ENCODE data around the gene NTMT1.
A peak's percentile ranks its signal among the peaks of the same experiment; 100 is the strongest.

The NTMT1 gene

DNA sequence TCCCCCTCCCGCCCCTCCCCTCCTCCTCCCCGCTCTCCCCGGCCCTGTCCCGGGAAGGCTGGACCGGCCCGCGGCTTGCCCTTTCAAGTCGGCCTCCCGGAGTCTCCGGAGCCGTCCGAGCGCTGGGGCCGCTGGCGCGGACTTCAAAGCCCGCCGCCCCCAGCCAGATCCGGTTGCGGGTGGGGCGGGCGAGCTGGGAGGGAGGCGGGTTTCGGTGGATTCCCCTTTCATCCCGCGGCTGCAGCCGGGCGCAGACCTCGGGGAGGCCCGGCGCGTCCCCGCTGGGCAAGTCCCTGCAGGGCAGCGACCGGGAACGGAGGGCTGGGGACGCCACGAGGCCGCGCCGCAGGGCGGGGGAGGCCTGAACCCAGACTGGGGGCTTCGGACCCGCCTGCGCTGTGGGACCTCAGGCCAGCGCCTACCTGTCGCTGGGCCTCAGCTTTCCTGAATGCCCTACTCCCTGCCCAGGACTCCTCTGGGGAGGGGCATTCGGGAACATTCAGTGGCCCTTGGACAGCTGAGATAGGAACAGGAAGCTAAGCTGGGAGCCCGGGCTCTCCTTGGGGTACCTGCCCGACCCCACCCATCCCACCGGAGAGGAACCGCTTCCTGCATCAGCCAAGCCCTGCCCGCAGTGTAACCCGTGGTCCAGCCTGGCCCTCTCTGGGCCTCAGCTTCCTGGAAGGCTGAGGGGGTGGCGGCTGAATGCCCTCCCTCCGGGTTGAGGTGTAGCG is 28.4 kb upstream of the NTMT1 start:
- peak; percentile 70 for DNase-seq

DNA sequence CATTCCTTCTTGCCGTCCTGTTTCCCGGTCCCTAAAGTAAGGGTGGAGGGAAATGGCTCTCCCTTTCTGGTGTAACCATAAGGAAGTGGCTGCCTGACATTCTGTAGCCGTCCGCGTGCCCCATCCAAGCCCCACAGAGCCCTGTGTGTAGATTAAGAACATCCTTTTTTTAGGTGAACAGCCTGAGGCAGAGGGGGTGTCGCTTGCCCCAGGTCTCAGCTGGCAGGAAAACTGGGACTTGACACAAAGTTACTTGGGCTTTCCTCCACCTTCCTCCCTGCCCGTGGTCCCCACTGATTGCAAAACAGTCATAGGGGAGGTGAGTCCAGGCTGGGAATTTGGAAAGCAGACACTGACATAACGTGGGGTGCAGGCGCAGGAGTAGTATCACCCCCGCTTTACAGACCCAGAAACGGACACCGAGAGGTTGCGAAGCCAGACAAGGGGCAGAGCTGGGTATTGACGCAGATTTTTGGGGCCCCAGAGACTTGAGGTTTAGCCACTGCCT is 27.8 kb upstream of the NTMT1 start:
- DNase-seq = no peak

DNA sequence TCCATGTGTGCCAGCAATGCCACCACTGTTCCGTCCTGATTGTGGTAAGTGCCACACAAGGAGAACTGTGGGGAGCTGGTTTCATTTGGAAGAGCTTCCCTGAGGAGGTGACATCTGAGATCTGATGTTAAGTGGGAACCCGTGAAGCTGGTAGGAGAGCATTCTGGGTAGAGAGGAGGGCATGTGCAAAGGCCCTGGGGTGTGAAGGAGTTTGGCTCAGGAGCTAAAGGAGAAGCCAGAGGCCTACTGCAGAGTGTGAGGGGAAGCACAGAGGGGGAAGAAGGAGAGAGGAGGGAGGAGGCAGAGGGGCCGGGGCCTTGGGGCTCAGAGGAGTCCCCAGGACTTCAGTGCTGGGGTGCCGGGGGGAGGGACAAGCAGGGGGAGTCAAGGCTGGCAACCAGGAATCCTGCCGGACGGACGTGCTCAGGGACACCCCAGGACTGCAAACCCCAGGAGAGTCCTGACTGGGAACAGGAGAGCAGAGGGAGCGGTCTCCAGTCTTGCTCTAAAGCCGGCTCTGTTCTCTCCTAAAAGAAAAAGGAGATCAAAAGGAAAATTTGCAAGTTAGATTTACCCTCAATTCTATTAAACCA is 24.8 kb upstream of the NTMT1 start:
- DNase-seq = no peak

DNA sequence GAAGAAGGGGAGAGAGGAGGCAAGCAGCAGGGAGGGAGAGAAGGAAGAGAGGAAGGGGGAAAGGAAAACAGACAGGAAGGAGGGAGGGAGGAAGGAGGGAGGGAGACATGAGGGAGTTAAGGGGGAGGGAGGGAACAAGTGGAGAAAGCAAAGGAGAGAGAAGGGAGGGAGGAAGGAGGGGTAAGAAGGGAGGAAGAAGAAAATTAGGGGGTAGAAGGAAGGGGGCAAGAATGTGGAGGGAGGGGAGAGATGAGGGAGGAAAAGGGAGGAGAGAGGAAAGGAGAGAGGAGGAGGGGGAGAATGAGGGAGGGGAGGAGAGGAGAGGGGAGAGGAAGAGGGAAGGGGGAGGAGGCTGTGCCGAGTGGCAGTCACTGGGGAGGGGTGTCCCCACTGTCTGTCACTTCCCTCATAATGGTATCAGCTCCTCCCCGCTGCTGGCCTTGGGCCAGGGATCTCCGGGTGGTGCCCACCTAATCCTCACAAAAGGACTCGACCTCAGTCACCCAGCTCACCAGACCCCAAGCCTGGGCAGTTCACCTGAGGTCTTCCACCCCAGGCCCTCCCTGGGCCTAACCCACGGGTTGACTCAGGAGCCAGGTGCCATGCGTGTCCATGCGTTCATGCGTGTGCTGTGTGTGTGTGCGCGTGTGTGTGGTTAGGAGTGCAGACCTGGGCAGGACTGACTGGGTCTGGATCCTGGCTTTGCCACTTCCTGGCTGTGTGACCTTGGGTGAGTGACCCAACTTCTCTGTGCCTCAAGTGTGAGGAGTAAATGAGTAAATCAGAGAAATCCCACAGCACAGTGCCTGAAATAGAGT is 23.2 kb upstream of the NTMT1 start:
- peak; percentile 31 for DNase-seq

DNA sequence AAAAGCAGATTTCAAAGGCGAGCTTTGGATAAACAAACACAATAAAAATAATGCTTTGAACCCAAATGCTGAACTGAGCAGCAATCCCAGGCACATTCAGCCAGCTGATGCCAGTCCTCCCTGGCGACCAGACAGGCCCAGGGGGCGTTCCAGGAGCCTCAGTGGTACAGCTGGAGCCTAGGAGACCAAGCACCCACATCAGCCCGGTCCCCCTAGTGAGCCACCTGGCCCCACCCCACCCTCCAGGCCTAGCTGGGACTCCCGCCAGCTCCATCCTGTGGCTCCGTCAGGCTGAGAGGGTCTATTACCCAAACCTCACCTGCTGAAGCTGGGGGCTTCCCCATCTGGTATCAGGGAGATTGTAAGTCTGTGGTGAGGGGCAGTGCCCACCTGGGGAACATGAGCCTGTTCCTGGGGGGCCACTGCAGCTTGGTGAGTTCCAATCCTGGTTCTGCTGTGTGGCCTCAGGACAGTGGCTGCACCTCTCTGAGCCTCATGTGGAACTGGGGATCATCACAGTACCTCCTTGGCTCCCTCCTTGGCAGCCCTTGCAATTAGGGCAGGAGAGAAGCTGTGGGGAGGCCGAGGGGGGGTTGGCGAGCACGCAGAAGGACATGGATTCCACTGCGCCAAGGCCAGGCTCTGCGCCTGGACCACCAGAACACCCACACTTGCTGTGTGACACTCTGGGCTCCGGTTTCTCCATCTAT is 21.8 kb upstream of the NTMT1 start:
- no peak for DNase-seq

DNA sequence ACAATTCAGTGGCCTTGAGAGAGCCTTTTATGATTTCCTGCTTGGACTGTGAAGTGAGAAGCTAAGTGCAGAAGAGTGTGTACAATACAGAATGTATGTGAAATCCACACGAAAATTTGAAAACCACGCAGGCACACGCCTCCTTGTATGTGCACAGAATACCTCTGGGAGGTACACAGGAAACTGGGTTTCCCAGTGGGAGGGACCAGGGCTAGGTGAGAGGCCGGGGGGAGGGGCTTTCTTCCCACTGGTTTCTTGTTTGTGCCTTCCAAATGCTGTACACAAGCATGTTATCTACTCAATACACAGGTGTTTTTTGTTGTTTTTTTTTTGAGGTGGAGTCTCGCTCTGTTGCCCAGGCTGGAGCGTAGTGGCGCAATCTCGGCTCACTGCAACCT is 21.2 kb upstream of the NTMT1 start:
- no peak for DNase-seq

DNA sequence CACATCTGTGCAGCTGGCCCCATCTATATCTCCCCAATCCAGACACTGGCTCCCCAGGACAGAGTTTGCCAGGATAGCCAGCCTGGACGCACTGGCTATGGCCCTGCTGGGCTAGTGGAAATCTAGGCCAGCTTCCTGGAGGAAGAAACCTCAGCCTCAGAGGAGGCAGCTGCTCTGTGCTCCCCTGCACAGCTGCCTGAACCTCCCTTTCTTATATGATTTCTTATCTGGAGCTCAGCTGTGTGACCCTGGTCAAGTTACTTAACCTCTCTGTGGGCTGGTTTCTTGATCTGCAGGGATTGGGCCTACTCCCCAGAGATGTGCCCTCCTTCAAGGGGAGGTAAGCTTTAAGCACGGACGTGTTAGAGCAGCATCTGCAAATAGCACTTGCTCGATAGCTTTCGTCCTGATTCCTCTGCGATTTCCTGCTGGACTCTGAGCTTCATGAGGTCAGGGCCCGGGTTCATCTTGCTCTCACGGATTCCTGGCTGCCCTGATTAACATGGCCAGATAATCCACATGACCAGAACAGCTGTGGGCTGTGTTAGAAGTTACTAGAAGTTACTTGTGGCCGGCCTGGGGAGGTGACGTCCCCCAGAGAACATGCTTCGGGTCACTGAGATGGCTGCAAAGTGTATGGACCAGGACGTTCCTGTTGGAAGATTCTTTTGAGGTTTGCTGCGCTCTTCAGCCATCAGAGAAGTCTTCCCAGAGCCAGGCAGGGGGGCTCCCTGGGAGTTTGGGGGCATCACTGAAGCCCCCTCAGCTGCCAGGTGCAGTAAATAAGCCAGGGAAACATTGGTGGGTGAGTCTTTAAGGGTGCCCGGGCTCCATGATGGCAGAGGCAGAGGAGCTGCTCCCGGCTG is 19.6 kb upstream of the NTMT1 start:
- DNase-seq = no peak

DNA sequence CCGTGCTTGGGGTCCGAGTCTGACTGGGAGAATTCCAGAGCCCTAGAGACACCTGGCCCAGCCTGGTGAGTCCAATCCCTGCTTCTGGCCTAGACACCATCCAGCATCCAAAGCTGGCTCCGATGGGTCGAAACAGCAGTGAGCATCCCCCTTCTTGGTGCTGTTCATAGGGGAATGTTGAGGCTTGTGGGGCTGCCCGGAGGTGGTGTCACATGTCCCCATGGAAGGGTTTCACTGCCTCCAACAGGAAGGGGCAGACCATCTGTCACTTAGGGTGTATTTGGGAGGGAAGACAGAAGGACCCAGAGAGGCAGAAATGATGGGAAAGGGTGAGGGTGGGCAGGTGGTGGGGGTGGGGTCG is 19.0 kb upstream of the NTMT1 start:
- DNase-seq = no peak

DNA sequence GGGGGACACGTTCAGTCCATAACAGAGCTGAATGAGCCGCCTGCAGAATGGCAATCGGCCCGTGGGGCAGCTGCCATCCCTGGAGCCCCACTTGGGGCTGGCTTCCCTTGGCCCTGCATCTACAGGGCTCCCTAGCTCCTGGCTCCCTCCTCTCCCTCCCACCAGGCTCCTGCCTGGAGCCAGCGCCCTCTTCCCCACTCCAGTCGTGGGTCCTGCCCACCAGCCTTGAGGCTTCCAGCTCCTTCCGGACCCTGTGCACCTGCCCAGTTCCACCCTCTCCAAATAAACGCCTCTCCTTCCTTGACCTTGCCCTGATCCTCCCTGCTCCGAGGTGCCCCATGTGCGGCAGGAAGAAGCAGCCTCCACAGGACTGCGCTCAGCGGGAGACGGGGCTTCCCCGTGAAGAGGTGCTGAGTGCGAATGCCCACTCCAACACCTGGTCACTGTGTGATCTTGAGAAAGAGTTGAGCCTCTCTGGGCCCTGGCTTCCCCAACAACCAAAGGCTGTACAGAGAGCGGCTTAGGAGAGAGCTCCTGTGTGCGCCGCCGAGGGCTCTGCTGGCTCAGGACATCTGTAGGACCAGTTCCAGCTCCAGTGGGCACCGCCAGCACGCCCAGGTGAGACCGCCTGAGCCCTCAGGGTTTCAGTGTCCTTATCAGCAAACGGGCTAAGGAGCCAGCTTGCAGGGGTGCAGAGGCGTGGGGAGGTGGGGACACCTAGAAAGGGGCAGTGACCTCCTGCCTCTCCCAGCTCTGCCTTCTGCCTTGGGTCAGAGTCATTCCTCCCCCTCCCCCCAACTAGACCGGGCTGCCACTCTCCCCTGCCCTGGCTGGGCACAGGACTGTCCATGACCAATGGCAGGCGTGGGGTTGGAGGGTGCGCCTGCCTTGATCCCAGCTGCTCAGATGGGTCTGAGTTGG is 17.1 kb upstream of the NTMT1 start:
- DNase-seq = no peak

DNA sequence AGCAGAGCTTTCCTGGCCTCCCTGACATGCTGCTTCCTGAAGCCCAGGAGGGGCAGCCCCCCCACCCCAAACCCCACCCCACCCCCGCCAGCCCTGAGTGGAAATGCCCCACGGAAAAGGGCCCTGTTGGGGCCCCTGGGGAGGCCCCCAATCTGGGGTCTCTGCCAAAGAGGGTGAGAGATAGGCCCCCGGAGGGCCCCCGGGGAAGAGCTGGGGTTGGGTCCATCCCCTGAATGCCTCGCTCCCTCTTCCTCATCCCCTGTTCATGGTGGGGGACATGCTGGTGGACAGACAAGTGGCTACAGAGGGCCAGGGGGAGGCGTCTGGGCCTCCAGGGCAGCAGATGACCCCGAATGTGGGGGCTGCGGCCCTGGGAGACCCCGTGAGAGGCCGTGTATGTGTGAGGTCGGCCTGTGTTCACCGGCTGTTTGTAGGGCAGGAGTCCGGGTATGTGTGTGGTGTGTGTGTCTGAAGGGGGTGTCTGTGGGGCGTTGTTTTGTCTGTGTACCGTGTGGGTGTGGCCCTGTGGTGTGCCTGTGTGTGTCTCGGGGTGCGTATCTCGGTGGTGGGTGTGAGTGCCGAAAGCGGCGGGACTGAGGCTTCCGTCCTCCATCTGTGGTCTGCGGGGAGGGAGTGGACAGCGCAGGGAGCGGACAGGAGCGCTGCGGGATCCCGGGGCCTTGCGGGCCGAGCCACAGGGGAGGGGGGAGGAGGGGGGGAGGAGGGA is 16.3 kb upstream of the NTMT1 start:
- DNase-seq = peak; percentile 67

DNA sequence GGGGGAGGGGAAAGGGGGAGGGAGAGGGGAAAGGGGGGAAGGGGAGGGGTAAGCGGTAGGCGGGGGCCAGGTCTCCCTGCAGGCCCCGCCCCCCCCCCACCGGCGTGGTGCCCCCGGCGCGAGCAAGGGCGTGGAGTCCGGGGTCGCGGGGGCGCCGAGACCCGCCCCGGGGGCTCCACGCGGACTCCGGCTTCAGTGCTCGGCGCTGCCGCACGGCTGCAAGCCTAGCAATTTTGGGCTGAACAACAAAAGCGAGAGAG is 15.8 kb upstream of the NTMT1 start:
- no peak for DNase-seq

DNA sequence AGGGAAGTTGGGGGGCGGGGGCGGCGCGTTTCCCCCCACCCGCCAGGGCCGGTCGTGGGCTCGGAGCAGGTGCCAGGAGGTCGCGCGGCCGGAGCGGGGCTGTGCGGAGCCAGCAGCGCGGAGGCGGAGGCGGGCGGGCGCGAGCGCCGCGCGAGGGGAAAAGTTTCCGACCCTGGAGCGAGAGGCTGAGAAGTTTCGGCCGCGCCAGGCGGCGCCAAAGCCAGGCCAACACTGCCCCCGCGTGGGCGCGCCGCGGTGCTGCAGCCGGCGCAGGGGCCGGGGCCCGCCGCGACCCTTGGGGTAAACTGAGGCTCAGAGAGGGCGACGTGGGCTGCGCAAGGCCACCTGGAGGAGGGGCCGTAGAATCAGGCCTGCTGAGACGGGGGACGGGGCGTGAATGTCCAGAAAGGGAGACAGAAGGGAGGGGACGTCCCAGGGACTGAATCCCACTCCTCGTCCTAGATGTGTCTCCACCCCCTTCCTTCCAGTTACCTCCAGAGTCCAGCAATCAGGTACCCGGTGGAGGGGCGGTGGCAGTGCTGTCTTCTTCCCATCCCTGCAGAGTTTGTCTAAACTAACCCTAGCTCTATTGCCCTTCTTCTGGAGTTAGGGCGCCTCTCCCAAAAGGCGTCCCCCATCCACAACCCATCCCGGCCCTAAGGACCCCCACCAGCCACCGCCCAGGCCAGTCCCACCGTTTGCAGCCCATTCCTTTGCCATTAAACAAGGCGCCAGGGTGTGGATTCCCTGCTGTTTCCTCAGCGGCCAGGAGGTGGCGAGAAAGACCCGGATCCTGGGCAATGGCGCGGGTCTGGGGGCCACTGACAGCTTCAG is 15.3 kb upstream of the NTMT1 start:
- peak; percentile 74 for DNase-seq

DNA sequence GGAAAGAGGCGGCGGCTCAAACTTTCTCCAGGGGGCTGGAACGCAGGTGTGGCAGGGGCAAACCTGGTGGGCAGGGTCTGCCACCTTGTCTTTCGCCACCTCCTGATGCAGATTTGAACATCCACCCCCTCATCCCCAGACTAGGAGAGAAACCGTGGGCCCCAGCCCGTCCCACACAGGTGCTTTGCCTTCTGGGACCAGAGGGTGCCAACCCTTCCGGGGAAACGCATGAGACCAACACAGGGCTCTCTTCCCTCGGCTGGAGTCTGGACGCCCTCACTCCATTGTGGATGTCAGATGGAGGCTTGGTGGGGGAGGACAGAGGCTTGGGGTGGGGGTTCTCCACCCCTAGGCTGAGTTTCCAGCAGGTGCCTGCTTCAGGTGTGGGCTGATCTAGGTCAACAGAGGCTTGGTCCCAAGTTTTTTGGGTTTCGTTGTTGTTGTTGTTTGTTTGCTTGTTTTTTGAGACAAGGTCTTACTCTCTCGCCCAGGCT is 14.6 kb upstream of the NTMT1 start:
- DNase-seq = no peak

DNA sequence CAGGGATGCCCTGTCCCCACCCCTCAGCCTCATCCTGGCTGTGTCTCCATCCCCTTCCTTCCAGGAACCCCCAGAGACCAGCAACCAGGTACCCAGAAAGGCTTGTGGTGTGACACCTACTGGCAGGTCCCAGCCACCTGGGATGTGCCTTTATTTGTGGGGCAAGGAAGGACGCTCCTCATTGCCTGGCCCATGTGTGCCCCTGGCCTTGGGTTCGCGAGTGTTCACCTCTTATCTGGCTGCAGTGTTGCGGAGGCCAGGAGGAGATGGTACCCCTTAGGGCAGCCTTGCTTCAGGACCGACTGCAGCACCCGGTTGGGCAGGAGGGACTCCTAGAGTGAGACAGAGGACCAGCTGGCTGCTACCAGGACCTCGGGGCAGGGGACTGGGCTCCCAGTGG is 13.8 kb upstream of the NTMT1 start:
- DNase-seq = no peak

DNA sequence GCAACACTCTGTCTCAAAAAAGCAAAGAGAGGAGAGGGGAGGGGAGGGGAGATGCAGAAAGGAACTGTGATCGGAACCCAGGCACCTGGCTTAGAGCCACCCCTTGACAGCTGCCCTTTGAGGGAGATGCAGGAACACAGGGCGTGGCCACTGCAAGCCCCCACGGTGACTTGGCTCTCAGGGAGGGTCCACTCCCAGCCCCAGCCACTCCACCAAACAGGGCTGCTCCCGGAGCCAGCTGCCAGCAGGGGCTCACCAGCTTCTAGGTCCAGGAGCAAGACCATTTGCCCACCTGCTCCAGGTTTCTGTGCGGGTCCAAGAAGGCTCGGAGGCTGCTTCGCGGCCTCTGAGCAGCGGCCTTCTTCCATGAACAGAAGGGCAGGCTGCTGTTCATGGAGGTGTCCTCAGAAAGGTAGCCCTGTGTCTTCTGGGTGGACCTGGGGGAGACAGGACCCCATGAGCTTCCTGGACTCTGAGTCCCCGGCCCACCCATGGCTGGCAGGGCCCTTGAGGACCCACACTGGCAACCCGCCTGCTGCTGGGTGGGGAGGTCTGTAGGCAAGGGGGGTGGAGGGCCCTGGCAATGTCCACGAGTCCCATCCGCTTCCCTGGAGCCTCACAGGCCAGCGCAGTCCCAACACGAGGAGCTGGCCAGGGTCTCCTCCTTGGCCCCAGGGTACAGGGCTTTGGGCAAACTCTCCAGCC is 13.0 kb upstream of the NTMT1 start:
- DNase-seq = no peak

DNA sequence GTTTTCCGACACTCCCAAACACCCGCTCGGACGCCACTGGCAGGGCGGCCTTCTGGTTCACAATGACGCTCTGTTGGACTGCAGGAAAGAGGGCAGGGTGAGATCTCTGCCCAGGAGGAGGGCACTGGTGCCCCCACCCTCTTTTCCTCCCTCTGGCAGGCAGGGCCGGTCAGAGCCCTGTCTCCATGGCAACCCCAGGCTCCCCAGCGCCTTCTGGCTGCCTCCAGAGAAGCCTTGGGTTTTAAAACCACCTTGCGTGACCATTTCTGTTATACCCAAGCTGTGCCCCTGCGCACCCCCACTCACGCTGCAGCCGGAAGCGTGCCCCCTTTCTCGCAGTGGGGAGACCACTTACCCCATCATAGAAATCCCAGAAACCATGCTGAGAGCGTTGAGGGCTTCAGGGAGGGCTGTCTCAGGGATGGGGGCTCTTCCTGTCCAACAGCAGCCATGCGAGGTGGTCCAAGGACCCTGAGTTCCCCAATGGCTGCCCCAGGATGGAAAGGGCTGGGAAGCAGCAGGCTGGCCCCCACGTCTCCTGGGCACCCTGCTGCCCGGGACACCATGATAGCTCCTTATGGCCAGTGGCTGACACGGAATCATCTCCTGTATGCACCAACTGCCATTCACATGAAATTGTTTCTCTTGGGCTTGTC is 12.3 kb upstream of the NTMT1 start:
- DNase-seq = no peak

DNA sequence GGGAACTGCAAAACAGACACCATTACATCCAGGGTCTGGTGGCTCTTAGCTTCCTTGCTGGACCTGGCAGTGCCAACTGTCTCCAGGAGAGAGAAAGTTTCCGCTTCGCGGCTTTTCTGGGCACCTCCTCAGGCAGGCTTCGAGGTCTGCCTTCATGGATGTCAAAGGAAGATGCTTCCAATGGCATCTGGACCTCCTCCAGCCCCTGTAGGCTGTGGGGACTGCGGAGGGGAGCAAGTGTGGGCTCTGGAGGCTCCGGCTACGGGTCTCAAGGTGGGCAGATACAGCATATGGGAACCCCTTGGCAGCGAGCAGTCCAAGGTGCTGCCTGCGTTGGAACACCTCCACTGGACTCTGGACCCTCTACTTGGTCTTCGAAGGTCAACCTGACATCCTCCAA is 11.0 kb upstream of the NTMT1 start:
- no peak for DNase-seq

All from fibroblast of skin of right biceps (primary cell).